Measurements from ENCODE around the gene MAGI2. TPM values are rescaled to one million over a fixed set of nuclear protein-coding genes. Genes with fewer than 3 reads are reported as not detected.

MAGI2 gene
- total RNA-seq, 1 experiment from 2014 or later = 14.3 TPM

DNA sequence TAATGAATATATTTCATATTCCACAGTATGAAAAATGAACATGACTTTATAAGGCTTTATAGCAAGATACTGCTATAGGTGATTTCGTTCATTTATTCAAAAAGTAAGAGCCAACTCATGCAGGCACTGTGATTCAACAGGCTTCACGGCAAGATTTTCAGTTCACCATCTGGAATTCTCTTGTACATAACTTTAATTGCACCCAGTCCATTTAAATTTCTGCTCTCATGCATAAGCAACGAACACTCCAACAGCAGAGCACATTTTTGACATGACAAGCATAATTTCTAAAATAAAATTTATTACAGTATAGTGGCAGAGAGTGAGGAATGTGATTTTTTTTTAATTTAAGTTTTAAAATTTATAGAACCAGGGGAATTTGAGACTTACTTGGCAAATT, 1218.8 kb downstream of the MAGI2 start:
- Mint-ChIP-seq H3K4me3 (no peak overlapping the region), H3K36me3 (ENCODE audit: insufficient read depth in 1 of 3, low read depth in 3 of 3) (peaks cover 0 to 8% (median 0%) of the 10 kb centered on the region in 3 experiments; a peak in 3 of 7 replicates), H3K4me1 (peaks cover 7 to 10% of the 10 kb centered on the region in 2 experiments; a peak in 3 of 4 replicates), H3K27me3 (ENCODE audit: low read depth) (no peaks in the 10 kb centered on the region; the same call in 1 of the 2 replicates), H3K9me3 (peaks cover 0 to 2% of the 10 kb centered on the region in 2 experiments; a peak in 2 of 5 replicates), H3K27ac (no peak overlapping the region)
- H4K8ac ChIP-seq (replicated peaks; ENCODE audit: insufficient read length, low read depth, low read length) = no peak overlapping the region
- no peak overlapping the region for H2AK5ac ChIP-seq (ENCODE audit: insufficient read length, low read length)
- no peak overlapping the region for H3K23ac ChIP-seq (ENCODE audit: insufficient read length, low read depth, low read length)
- no peak overlapping the region for H3K18ac ChIP-seq (ENCODE audit: insufficient read length, low read depth, low read length)
- no peak overlapping the region for H3K4me2 ChIP-seq (ENCODE audit: insufficient read depth, insufficient read length, low read length)
- no peaks in the 10 kb centered on the region for H3K4me1 ChIP-seq (ENCODE audit: insufficient read depth, low read length)
- no peak overlapping the region for H2BK12ac ChIP-seq (ENCODE audit: insufficient read length, low read depth, low read length)
- whole genome bisulfite sequencing (ENCODE audit: extremely low coverage, insufficient read length, low lambda C conversion rate) = no CpG with 5 or more reads among the region's 3 CpGs
- TF ChIP-seq CTCF (conservative IDR thresholded peaks at IDR 0.05) = no peak
- no peak overlapping the region for H2BK120ac ChIP-seq (ENCODE audit: low read depth, low read length, poor library complexity, severe bottlenecking)
- H4K91ac ChIP-seq (ENCODE audit: insufficient read length, low read depth, low read length) = no peak overlapping the region
- H3K56ac ChIP-seq (ENCODE audit: insufficient read length, low read depth, low read length) = no peak overlapping the region
- no peaks in the 10 kb centered on the region for H3K27me3 ChIP-seq (ENCODE audit: insufficient read depth, low read length)
- no peak for DNase-seq
- H2BK20ac ChIP-seq (ENCODE audit: low read depth, low read length, poor library complexity, severe bottlenecking) = no peak overlapping the region
- no peak overlapping the region for H2AFZ ChIP-seq (ENCODE audit: low read length)
- no peaks in the 10 kb centered on the region for H4K20me1 ChIP-seq (ENCODE audit: control insufficient read depth, insufficient read depth, insufficient read length)
- no peak overlapping the region for H3K9ac ChIP-seq (ENCODE audit: extremely low read depth, insufficient read length, low read length)
- H3K27ac ChIP-seq (ENCODE audit: insufficient read length, low read depth, low read length) = no peak overlapping the region
- no peaks in the 10 kb centered on the region for H3K9me3 ChIP-seq (ENCODE audit: control insufficient read depth, low read depth, low read length)
- no peak overlapping the region for H4K5ac ChIP-seq (ENCODE audit: insufficient read length, low read depth, low read length)
- H2BK5ac ChIP-seq (ENCODE audit: insufficient read length, low read length) = no peak overlapping the region
- no peaks in the 10 kb centered on the region for H3K23me2 ChIP-seq (ENCODE audit: insufficient read length, low read depth, low read length, poor library complexity, severe bottlenecking)
- no peak overlapping the region for H3T11ph ChIP-seq (ENCODE audit: low read length)
- H3K79me1 ChIP-seq (ENCODE audit: insufficient read depth, low read depth, low read length, poor library complexity, severe bottlenecking) = no peaks in the 10 kb centered on the region
- H2BK15ac ChIP-seq (ENCODE audit: low read depth, low read length) = no peak overlapping the region
- H3K14ac ChIP-seq (ENCODE audit: insufficient read depth, low read length) = no peak overlapping the region
- no peaks in the 10 kb centered on the region for H3K79me2 ChIP-seq (ENCODE audit: insufficient read depth, low read length)
- no peak overlapping the region for H3K4ac ChIP-seq (ENCODE audit: low read depth, low read length)
